Measurements from ENCODE around the gene INTS3. TPM values are rescaled to one million over a fixed set of nuclear protein-coding genes. Genes with fewer than 3 reads are reported as not detected.

The INTS3 gene
- polyA plus RNA-seq, 3 donors: 17.8 to 31.3 (median 28.0) TPM

DNA sequence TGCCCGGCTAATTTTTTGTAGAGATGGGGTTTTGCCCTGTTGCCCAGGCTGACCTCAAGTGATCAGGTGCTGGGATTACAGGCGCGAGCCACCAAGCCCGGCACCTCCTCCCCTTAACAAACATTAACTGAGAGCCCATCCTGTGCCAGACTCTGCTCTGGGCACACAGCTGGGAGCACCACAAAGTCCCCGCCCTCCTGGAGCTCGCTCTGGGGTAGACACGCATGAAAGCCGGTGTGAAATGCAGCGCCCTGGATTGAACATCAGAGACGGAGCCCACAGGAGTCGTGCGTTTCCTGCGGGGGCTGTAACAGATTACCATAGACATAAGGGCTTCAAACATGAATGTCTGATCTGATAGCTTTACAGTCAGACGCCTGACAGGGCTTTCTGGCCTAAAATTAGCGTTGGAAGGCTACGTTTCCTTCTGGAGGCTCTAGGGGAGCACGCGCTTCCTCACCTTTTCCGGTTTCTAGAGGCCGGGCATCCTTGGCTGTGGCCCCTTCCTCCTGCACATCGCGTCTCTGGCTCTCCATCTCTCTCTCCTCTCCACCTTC is 61.7 kb downstream of the INTS3 start:
- WGBS, 3 donors: 27 to 40% (median 39%) methylated on average over 22 of the region's 22 CpGs
- peak overlapping the region; percentile 55 for H3K27ac ChIP-seq (ENCODE audit: low read depth, low read length)

DNA sequence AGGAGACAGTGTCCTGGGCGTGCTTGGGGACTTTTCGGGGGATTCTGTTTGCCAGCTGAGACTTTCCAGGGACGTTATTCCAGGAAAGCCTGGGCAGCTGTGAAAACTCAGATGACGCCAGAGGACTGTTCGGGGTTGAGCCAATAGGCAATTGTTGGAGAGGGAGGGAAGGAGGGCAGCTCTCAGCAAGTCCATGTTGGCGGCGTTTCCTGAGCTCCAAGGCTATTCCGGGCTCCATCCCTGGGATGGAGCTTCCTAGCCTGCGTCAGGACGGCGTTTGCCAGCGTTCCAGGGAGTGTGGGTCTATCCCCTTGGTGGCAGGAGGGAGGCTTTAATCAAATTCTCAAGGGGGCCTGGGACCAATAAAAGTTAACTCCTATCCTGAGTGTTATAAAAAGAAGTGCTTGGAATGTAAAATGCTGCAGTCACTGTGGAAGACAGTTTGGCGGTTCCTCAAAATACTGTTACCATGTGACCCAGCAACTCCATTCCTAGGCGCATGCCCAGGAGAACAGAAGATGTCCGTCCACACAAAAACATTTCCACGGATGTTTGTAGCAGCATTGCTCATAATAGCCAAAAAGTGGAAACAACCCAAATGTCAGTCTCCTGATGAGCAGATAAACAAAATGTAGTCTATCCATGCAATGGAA is 62.6 kb downstream of the INTS3 start:
- WGBS, 3 donors: 19 to 37% (median 20%) methylated on average over 16 of the region's 16 CpGs
- peak overlapping the region; percentile 55 for H3K27ac ChIP-seq (ENCODE audit: low read depth, low read length)

DNA sequence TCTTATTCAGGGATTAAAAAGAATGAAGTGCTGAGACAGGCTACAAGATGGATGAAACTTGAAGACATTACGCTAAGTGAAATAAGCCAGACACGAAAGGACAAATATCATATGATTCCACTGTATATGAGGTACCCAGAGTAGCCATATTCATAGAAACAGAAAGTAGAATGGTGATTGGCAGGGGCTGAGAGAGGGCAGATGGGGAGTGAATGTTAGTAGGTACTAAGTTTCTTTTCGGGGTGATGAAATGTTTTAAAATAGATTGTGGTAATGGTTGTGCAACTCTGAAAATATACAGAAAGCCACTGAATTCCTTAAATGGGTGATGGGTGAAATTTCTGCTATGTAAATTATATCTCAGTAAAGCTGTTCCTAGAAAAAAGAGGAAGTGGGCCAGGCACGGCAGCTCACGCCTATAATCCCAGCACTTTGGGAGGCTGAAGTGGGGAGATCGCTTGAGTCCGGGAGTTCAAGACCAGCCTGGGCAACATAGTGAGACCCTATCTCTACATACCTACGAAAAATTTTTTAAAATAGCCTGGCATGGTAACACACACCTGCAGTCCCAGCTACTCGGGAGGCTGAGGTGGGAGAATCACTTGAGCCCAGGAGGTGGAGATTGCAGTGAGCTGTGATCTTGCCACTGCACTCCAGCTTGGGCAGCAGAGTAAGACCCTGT is 63.3 kb downstream of the INTS3 start:
- WGBS, 3 donors: 40 to 74% (median 45%) methylated on average over 9 of the region's 9 CpGs

DNA sequence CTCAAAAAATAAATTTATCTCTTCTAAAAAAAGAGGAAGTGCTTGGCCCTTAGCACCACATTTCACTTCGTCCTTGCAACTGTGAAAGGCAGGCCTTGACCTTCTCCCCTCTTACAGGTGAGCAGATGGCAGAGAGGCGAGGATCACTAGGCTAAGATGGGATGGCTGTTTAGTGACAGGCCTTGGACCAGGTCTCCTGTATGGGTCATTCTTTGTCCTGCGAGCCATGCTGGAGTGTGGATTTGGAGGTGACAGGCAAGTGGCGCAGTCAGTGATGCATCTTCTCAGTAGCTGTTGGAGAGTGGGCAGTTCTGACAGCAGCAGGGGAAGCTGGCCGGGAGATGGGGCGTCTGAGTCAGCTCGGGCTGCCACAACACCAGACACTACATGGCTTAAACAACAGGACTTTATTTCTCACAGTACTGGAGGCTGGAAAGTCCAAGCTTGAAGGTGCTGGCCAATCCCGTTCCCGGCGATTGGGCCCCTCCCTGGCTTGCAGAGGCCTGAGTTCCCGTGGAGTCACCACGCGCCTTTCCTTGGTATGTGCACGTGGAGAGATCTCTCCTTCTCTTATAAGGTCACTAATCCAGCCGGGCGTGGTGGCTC is 63.9 kb downstream of the INTS3 start:
- WGBS, 3 donors: 80 to 88% (median 84%) methylated on average over 16 of the region's 16 CpGs
- H3K27ac ChIP-seq (ENCODE audit: low read depth, low read length): no peak overlapping the region

More for the DNA sequence above, 63.3 kb downstream of the INTS3 start:
- H3K27ac ChIP-seq (ENCODE audit: low read depth, low read length): no peak overlapping the region

DNA sequence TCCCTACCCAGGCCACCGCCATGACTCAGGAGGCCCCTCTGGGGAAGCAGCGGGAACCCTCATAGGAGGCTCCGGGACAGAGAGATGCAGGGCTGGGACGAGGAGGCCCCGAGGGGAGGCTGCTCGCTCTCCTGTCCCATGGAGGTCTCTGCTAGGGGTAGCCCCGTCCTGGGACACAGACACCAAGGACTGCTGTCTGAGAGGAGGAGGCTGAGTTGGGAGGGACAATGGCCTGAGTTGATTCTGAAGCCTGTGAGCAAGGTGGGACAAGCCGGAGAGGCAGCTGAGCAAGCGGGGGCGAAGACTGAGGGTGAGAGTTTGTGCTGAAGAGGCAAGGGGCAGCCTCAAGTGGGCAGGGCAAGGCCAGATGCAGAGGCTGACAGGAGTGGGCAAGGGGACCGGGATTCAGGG is 64.8 kb downstream of the INTS3 start:
- H3K27ac ChIP-seq (ENCODE audit: low read depth, low read length): no peak overlapping the region
- WGBS, 3 donors: 90 to 94% (median 91%) methylated on average over 11 of the region's 11 CpGs

DNA sequence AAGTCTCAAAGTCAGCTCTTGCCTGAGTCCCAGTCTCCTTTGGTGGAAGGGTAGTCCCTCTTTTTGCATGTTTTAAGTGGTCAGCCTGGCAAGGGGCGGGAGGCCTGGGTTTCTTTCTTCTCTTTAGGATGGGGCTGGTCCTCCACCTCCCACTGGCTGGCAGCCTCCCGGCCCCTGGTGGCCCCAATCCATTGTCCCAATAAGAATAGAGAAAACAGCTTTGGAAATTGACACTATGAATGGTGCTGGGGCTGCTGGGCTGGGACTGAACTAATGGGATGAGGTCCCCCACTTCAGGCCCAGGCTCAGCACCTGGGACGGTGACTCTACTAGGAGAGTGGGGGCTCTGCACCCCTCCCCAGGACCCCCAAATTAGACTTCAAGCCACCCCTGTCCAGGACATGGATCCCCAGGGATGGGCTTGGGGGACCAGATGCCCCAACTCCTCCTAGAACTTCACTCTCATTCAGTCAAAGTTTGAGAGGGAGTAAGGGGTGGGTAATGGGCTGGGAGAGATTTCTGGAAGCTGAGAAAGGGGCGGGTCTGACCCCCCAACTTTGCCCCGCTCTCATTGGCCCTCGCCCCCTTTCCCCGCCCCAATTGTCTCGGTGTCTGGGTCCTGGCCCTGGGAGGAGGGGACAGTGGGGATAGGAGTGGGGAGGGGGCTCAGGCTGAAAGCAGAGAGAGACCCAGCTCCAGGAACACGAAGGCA is 65.6 kb downstream of the INTS3 start:
- WGBS, 3 donors: 76 to 87% (median 85%) methylated on average over 8 to 9 of the region's 9 CpGs
- H3K27ac ChIP-seq (ENCODE audit: low read depth, low read length): no peak overlapping the region

DNA sequence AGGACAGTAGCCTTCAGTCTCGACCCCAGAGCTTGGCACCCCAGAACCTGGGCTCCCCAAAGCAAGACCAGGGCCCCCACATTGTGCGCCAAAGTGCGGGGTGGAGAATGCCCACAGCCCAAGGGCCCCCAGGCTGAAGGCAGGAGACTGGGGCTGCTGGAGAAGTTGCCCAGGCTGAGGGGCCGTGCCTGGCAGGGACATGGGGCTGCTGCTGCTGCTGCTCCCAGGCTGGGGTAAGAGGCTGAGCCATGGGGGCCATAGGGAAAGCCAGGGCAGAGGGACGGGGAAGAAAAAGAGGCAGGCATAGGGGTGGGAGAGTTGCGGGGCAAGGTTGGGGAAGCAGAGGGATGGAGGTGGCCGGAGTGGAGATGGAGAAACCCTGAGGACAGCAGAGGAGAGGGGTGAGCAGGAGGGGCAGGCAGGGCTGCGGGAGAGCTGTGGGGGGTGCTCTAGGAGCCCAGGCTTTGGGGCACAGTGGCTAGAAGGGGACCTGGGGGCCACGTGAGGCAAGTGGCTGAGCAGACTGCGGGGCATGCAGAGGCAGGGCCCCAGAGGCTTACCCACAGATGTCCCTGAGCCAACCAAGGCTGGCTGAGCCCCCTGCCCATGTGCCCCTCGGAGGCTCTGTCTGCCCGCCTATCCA is 66.2 kb downstream of the INTS3 start:
- H3K27ac ChIP-seq (ENCODE audit: low read depth, low read length): no peak overlapping the region
- 77 to 89% (median 85%) methylated on average over 12 of the region's 12 CpGs for WGBS, 3 donors

DNA sequence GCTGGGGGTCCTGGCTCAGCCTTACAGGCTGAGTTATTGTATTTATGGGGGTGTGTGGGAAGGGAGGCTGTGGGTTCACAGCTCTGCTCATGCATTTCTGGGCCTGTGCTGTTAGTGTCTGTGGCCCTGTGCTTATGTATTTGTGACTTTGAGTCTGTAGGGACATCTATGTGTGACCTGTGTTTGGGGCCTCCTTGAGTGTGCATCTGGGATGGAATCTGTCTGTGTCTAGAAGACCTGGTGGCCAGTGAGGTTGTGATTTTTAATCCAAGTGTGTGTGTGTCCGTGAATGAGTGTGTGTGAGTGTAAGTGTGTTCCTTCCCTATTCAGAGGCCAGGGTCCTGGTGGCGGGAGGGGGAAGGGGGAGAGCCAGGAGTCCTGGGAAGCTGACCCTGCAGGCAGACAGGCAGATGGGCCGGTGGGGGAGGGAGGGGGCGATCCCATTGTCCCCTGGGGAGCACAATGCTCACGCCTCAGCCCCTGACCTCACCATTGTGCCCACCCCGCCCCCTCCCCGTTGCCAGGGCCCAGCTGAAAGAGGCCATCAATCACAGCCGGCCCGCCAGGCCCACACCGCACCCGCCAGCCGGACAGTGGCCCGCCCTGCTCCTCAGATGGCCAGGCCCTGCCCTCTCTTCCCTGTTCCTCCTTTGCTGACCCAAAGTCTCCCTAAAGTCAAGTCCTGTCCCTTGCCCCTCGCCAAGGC is 66.9 kb downstream of the INTS3 start:
- 58 to 59% (median 58%) methylated on average over 7 to 14 of the region's 14 CpGs for WGBS, 3 donors
- no peak overlapping the region for H3K27ac ChIP-seq (ENCODE audit: low read depth, low read length)

DNA sequence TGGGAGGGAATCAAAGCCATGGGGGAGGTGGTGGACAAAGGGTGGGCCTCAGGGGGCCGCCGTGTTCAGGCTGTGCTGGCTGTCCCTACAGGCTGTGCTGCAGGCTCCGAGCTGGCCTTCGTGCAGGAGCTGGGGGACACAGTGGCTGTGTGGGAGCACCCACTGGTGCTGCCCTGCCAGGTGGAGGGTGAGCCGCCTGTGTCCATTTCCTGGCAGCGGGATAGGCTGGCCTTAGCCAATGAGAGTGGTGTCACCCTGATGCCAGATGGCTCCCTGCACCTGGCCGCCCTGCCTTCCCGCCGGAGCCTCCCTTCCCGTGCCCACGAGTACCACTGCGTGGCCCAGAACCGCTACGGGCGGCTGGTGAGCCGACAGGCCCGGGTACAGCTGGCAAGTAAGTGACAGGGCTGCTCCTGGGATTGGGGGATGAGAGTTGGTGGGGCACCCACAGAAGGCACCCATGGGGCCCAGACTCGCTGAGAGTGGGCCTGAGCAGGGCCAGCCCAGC is 67.5 kb downstream of the INTS3 start:
- WGBS, 3 donors: 77 to 82% (median 78%) methylated on average over 18 of the region's 18 CpGs
- H3K27ac ChIP-seq (ENCODE audit: low read depth, low read length): no peak overlapping the region

DNA sequence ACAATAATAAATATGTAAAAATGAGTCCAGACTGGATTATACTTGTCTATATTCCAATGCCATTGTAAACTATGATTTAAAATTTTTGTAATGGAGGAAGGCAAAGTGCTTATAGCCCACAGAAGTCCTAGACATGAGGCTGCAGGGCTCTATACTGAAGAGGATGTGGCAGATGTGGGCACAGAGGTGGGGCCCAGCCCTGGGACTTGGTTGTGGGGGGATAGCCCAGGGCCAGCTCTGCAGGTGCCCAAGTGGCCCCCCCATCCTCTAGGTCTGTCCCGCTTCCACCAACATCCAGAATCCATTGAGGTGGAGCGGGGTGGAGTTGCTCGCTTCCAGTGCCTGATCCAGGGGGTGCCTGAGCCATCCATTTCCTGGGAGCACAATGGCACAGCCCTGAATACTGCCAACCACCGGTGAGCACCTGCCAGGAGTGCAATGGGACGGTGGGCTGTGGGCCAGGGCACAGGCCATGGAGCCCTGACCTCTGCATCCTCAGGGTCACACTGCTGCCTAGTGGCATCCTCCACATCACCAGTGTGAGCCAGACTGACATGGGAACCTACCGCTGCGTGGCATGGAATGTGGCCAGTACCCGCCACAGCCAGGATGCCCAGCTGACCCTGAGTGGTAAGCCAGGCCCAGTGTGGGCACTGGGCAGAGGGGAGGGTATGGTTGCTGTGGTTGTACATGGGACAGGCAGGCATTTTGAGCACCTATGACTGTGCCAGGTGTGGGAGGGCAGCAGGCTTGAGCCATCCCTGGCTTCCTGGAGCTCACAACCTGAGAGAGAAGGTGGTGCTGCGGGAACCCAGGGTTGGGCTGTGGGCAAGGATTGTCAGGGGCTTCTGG is 68.3 kb downstream of the INTS3 start:
- 79 to 94% (median 93%) methylated on average over 9 of the region's 9 CpGs for WGBS, 3 donors
- H3K27ac ChIP-seq (ENCODE audit: low read depth, low read length): no peak overlapping the region

DNA sequence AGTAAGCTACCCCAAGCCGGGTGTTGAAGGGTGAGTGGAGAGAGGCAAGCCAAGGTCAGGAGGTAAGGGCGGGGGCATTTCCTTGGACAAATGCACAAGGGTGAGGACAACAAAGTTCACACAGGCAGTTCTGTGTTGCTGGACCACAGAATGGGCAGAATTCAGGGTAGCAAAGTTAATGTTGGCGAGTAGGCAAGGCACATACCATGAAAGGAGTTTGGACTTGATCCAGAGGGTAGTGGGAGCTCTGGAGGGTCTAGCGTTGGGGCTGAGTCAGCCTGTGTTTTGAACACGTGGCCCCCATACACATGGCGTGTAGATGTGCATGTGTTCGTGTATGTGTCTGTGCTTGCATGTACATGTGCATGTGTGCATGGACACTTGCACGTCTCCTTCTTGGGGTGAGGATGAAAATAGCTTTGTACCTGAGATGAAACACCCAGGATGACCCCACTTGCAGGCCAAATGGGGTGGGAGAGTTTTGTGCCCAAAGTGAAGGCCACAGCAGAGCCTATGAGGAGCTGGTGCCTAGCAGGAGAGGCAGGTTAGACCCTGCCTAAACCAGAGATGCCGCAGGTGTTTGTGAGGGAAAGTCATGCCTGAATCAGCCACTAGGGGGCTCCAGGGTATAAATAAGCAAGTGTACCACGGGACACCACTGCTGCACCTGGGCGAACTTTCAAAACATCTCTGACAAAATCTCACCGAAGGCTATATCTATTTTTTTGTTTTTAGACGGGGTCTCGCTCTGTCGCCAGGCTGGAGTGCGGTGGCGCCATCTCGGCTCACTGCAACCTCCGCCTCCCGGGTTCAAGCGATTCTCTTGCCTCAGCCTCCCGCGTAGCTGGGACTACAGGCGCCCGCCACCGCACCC is 69.2 kb downstream of the INTS3 start:
- H3K27ac ChIP-seq (ENCODE audit: low read depth, low read length): no peak overlapping the region
- WGBS, 3 donors: 54 to 62% (median 57%) methylated on average over 26 of the region's 26 CpGs

DNA sequence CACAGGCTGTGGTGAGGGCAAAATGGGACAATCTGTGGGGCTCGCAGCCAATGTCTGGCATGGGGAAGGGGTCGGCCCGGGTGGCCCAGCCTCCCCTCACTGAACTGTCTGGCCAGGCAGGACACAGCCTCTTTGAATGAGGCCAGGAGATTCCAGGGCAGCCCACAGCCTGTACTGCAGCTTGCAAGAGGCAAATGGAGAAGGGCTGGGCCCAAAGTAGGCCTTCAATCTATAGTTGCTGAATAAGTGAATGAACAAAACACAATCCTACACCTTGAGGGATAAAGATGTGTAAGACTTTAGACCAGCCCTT is 70.6 kb downstream of the INTS3 start:
- WGBS, 3 donors: 77 to 84% (median 78%) methylated on average over 3 of the region's 3 CpGs
- H3K27ac ChIP-seq (ENCODE audit: low read depth, low read length): no peak overlapping the region

DNA sequence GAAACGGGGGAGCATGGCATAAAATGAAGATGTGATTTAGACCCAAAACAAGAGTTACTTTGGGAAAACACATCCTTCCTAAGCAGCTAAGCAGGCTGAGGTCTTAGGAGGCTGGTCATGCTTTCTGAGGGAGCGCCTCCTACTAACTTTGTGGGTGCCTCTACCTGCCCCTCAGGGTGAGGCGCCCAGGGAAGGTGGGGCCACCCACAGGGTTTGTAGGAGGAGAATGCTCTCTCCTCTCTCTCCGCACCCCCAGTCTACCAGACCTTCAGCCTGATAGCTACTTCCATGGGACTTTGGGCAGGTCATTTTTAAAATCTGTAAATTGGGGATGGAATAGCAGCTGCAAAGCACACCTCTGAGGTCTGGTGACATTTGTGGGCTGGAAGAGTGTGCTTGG is 71.2 kb downstream of the INTS3 start:
- WGBS, 3 donors: 91 to 96% (median 95%) methylated on average over 4 of the region's 4 CpGs
- H3K27ac ChIP-seq (ENCODE audit: low read depth, low read length): no peak overlapping the region

DNA sequence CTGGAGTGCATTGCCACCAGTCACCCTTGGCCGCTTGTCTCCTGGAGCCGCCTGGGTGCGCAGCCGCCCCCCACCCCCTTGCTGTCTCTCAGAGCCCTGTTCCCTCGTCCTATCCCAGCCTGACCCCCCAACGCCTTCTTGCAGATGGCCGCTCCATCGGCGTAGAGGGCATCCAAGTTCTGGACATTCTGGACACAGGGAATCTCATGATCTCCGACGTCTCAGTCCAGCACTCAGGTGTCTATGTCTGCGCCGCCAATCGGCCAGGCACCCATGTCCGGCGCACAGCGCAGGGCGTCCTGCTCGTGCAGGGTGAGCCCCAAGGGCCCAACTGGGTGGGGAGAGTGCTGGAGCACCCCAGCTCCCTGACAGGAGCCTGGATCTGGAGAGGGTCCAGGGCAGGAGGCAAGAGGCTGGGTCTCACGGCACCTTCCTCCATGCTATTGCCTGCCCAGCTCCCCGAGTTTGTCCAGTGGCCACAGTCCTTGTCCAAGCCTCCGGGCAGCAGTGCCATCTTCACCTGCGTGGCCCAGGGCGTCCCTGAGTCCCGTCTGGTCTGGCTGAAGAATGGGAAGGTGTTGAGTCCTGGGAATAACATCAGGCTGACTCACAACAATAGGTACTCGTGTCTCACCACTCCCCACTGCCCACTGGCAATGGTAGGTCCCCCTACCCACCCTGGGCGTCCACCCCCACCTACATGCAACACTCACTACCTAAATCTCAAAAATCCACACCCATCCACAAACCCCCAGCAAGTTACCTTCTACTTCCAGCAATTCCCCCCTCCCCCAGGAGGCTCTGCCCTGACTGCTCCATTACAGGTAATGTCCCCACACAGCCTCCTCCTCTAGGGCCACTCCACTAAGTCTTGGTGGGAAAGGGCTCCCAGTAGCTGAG is 72.0 kb downstream of the INTS3 start:
- no peak overlapping the region for H3K27ac ChIP-seq (ENCODE audit: low read depth, low read length)
- WGBS, 3 donors: 89 to 94% (median 92%) methylated on average over 27 of the region's 27 CpGs

DNA sequence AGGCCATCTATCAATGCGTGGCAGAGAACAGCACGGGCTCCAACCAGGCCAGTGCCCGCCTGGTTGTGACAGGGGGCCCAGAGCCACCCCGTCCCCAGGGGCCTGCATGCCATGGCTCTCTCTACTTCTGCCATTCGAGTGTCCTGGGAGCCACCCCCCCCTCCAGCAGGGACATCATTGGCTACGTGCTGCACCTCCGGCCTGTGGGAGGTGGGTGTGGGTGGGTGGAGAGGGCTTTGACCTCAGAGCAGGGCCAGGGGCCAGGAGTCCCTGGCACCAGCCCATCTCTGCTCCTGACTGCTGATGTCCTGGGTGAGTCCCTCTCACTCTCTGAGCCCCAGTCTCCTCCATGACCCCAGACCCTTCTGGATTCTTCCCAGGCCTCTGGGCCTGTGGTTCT is 72.7 kb downstream of the INTS3 start:
- 69 to 84% (median 77%) methylated on average over 7 of the region's 7 CpGs for WGBS, 3 donors
- no peak overlapping the region for H3K27ac ChIP-seq (ENCODE audit: low read depth, low read length)

Data from adipose tissue (tissue), 3 donors.